GM21825 (cell line): Measurements from ENCODE around the gene MRPL51.
A peak's percentile ranks its signal among the peaks of the same experiment; 100 is the strongest.
"Not testable (repeated sequence)": the region's sequence is repeated elsewhere in the genome, so short reads cannot be mapped to it uniquely, and the experiment has no call there.

ENCODE experiments used
- ATAC-seq: cut with Tn5 transposase; IDR thresholded peaks from one replicate; pipeline ENCODE4 v1.9.1; 2021; ENCODE audit warnings: mild to moderate bottlenecking, moderate library complexity; ENCODE audit not compliant: unreplicated experiment

MRPL51 gene

GRCh38 chr12:6489449-6489848 is 3.6 kb downstream of the MRPL51 start:
- no peak for ATAC-seq

GRCh38 chr12:6488240-6488639 is 4.8 kb downstream of the MRPL51 start:
- ATAC-seq = no peak

GRCh38 chr12:6478416-6478815 is 14.6 kb downstream of the MRPL51 start:
- no peak for ATAC-seq

- not testable (repeated sequence) for ATAC-seq
Observed at GRCh38 chr12:6477601-6478377, 15.3 kb downstream of the MRPL51 start.

- ATAC-seq = no peak
Observed at GRCh38 chr12:6476489-6476888, 16.6 kb downstream of the MRPL51 start.

- not testable (repeated sequence) for ATAC-seq
Observed at GRCh38 chr12:6475233-6475975, 17.7 kb downstream of the MRPL51 start.

- ATAC-seq = no peak
Observed at GRCh38 chr12:6472491-6472890, 20.6 kb downstream of the MRPL51 start.

GRCh38 chr12:6471989-6472360 is 21.1 kb downstream of the MRPL51 start:
- no peak for ATAC-seq

- peak; percentile 84 for ATAC-seq
Observed at GRCh38 chr12:6470375-6471163, 22.5 kb downstream of the MRPL51 start, which contains the start of gene VAMP1. Gene VAMP1 (minus strand): TSS chr12:6470677. CDS start chr12:6470531, 146 bp downstream.

- no peak for ATAC-seq
Observed at GRCh38 chr12:6469609-6470374, 23.3 kb downstream of the MRPL51 start.

- no peak for ATAC-seq
Observed at GRCh38 chr12:6469092-6469491, 24.0 kb downstream of the MRPL51 start.

GRCh38 chr12:6468283-6468575 is 24.8 kb downstream of the MRPL51 start:
- ATAC-seq = no peak

- not testable (repeated sequence) for ATAC-seq
Observed at GRCh38 chr12:6467571-6468282, 25.3 kb downstream of the MRPL51 start.

- ATAC-seq = not testable (repeated sequence)
Observed at GRCh38 chr12:6466751-6467150, 26.3 kb downstream of the MRPL51 start.

- no peak for ATAC-seq
Observed at GRCh38 chr12:6466184-6466573, 26.9 kb downstream of the MRPL51 start.

- no peak for ATAC-seq
Observed at GRCh38 chr12:6465467-6466183, 27.4 kb downstream of the MRPL51 start.

GRCh38 chr12:6464531-6464930 is 28.5 kb downstream of the MRPL51 start:
- no peak for ATAC-seq

GRCh38 chr12:6463858-6464257 is 29.2 kb downstream of the MRPL51 start:
- no peak for ATAC-seq

GRCh38 chr12:6463216-6463615 is 29.8 kb downstream of the MRPL51 start:
- no peak for ATAC-seq
